GM10847 (cell line): ENCODE data around the gene EVA1A.

Source experiments
- POLR2A ChIP-seq: IDR thresholded peaks from 2 replicates; pipeline ENCODE4 v1.6.1; 2011; ENCODE audit not compliant: insufficient read length; ENCODE audit errors: extremely low read depth

EVA1A gene

DNA sequence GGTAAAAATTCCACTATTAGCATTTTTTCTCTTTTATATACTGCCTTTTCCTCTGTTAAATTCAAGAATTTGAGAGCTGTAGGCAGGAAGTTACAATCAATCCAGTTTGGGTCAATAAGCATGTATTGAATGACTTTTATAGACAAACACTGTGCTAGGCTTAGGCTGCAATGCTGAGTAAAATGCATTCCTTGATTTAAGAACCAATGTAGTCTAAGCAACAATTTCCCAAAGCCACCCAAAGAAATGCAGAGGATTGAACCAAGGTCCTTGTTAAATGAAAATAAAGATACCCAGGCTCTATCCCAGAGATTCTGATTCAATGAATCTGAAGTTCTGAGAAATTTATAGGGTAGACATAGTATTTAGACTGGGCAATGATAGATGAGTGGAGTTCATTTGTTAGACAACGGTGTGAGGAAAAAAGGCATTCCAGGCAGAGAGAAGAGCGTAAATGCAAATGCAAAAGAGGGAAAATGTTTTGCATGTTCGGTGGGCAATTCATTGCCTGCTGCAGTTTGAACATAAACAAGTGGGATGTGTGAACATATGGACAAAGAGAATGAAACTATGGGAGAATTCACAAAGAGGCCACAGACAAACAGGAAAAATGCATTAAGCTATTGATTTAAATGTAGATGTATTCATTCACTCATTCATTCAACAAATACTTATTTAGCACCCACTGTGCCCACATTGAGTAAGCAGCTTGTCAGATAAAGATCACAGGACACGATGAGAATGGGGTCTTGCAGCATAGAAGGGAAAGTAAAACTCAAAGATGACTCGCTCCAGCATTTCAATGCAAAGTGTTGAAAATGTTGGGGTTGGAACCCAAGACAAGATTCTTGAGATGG is 107.1 kb downstream of the EVA1A start:
- TF ChIP-seq POLR2A: no peak

DNA sequence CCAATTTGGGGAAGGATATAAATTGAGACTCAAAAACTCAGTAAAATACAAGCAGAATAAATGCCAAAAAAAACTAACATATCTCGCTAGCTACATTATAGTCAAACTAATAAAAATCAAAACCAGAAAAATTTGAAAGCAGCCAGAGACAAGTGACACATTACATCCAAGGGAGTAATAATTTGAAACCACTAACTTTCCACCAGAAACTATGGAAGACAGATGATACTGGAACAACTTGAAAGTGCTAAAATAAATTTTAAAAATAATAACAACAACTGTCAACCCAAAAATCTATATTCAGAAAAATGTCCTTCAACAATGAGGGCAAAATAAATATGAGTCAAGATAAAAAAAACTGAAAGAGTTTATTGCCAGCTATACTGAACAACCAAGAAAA is 110.7 kb downstream of the EVA1A start:
- TF ChIP-seq POLR2A: no peak

DNA sequence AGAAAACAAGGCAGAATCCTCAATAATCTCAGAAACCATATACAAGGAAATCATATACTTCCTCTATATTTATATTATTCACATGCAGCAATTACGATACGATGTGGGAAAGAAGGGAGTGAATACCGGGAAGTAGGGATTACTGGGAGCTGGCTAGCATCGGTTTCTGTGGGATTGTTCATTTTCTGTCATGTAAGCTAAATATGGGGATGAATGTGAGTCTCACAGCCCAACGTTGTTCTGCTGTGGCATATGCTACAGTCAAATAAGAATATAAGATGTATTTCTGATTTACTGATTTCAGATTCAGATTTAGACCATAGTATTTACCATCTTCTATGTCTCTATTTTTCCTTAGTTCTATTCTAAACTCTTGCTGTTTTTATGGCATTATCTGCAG is 113.6 kb downstream of the EVA1A start:
- no peak for TF ChIP-seq POLR2A
